Ishikawa (cell line): ENCODE results near the gene TSPEAR.

Source experiments
- CEBPB ChIP-seq: IDR thresholded peaks from 2 replicates; pipeline ENCODE4 v1.6.1; 2012
- CREB1 ChIP-seq: IDR thresholded peaks from 2 replicates; pipeline ENCODE4 v1.6.1; 2012; ENCODE audit warnings: low read depth
- EGR1 ChIP-seq: IDR thresholded peaks from 2 replicates; pipeline ENCODE4 v1.6.1; 2012
- EP300 ChIP-seq: IDR thresholded peaks from 2 replicates; pipeline ENCODE4 v1.6.1; 2012; ENCODE audit warnings: borderline replicate concordance
- FOXM1 ChIP-seq: IDR thresholded peaks from 2 replicates; pipeline ENCODE4 v1.6.1; 2012; ENCODE audit warnings: low read depth, borderline replicate concordance
- NFIC ChIP-seq: IDR thresholded peaks from 2 replicates; pipeline ENCODE4 v1.6.1; 2012
- RAD21 ChIP-seq: IDR thresholded peaks from 2 replicates; pipeline ENCODE4 v1.6.1; 2012; ENCODE audit warnings: low read depth
- TAF1 ChIP-seq: IDR thresholded peaks from 2 replicates; pipeline ENCODE4 v1.6.1; 2012; ENCODE audit warnings: low read depth, mild to moderate bottlenecking
- TCF12 ChIP-seq: IDR thresholded peaks from 2 replicates; pipeline ENCODE4 v1.6.1; 2012; ENCODE audit warnings: low read depth
- TEAD4 ChIP-seq: IDR thresholded peaks from 2 replicates; pipeline ENCODE4 v1.6.1; 2012
- YY1 ChIP-seq: IDR thresholded peaks from 2 replicates; pipeline ENCODE4 v1.6.1; 2012; ENCODE audit warnings: low read depth
- ZBTB7A ChIP-seq: IDR thresholded peaks from 2 replicates; pipeline ENCODE4 v1.6.1; 2012; ENCODE audit warnings: low read depth
- TF ChIP-seq, protein P1 (sequence below): IDR thresholded peaks from 2 replicates; pipeline ENCODE4 v1.6.1; 2012
- TF ChIP-seq, protein P2 (sequence below): IDR thresholded peaks from 2 replicates; pipeline ENCODE4 v1.6.1; 2012; ENCODE audit warnings: low read depth, mild to moderate bottlenecking
- TF ChIP-seq, protein P3 (sequence below): IDR thresholded peaks from 2 replicates; pipeline ENCODE4 v1.6.1; 2012

Gene TSPEAR

DNA sequence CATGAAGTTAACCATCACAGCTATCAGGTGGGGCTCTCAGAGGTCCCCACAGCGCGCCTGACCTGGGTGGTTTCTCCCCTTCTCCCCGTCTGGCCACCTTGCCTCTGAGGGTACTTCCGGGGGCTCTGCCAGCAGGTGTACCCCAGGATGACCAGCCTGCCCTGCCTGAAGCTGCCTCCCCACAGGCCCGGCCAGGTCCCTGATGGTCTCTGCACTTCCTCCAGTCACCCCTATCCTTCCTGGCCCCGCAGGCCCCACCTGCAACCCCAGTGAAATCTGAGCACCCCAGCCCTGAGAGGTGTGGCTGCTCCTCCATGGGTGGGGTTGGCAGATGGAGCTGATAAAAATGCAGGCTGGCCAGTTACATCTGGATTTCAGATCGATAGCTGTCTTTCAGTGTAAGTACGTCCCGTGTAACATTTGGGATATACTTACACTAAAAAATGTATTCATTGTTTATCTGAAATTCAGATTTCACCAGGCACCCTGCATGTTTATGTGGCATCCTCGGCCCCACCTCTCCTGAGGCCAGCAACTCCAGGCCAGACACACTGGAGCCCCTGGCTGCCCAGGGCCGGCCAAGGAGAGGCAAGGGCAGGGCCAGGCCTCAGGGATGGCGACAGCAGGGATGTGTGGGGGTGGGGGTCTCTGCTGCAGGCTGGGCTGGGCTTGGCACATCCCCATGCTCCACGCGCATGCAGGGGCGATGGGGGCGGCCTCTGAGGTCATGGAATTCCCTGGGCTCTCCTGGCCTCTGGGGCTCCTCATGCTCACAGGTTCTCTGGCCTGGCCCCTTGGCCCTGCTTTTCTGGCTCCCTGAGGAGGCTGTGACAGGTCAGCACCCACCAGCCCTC lies 230.9 kb downstream of the TSPEAR start:
- TF ChIP-seq CREB1 = no peak
- TF ChIP-seq TAF1 = no peak
- TF ChIP-seq FOXM1 = no peak
- no peak for TF ChIP-seq EP300
- TF ChIP-seq, protein P1, sequence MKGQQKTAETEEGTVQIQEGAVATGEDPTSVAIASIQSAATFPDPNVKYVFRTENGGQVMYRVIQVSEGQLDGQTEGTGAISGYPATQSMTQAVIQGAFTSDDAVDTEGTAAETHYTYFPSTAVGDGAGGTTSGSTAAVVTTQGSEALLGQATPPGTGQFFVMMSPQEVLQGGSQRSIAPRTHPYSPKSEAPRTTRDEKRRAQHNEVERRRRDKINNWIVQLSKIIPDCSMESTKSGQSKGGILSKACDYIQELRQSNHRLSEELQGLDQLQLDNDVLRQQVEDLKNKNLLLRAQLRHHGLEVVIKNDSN = no peak
- no peak for TF ChIP-seq YY1
- no peak for TF ChIP-seq NFIC
- TF ChIP-seq, protein P2, sequence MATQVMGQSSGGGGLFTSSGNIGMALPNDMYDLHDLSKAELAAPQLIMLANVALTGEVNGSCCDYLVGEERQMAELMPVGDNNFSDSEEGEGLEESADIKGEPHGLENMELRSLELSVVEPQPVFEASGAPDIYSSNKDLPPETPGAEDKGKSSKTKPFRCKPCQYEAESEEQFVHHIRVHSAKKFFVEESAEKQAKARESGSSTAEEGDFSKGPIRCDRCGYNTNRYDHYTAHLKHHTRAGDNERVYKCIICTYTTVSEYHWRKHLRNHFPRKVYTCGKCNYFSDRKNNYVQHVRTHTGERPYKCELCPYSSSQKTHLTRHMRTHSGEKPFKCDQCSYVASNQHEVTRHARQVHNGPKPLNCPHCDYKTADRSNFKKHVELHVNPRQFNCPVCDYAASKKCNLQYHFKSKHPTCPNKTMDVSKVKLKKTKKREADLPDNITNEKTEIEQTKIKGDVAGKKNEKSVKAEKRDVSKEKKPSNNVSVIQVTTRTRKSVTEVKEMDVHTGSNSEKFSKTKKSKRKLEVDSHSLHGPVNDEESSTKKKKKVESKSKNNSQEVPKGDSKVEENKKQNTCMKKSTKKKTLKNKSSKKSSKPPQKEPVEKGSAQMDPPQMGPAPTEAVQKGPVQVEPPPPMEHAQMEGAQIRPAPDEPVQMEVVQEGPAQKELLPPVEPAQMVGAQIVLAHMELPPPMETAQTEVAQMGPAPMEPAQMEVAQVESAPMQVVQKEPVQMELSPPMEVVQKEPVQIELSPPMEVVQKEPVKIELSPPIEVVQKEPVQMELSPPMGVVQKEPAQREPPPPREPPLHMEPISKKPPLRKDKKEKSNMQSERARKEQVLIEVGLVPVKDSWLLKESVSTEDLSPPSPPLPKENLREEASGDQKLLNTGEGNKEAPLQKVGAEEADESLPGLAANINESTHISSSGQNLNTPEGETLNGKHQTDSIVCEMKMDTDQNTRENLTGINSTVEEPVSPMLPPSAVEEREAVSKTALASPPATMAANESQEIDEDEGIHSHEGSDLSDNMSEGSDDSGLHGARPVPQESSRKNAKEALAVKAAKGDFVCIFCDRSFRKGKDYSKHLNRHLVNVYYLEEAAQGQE = no peak
- no peak for TF ChIP-seq ZBTB7A
- TF ChIP-seq TEAD4 = no peak
- TF ChIP-seq TCF12 = no peak
- TF ChIP-seq, protein P3, sequence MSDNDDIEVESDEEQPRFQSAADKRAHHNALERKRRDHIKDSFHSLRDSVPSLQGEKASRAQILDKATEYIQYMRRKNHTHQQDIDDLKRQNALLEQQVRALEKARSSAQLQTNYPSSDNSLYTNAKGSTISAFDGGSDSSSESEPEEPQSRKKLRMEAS = no peak
- TF ChIP-seq RAD21 = no peak
- no peak for TF ChIP-seq CEBPB
- no peak for TF ChIP-seq EGR1

GRCh38 chr21:44479556-44480199 lies 231.7 kb downstream of the TSPEAR start:
- peak; percentile 64 for TF ChIP-seq RAD21

DNA sequence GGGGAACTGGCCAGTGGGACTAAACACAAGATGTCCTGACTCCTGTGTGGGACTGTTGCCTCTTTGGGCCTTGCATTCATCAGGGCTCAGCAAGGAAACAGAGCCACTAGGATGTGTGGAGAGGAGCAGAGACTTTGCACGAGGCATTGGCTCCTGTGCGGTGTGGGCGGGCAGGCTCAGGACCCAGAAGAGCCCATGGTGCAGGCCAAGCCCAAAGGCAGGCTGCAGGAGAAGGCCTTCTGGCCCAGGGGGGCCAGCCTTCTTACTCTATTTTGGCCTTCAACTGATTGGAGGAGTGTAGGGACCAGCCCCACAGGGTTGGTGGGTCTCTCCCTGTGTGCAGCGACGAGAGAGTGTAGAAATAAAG lies 232.6 kb downstream of the TSPEAR start:
- no peak for TF ChIP-seq TAF1
- TF ChIP-seq, protein P1 = no peak
- TF ChIP-seq TEAD4 = no peak
- TF ChIP-seq, protein P3 = no peak
- TF ChIP-seq NFIC = no peak
- TF ChIP-seq FOXM1 = no peak
- TF ChIP-seq RAD21 = no peak
- TF ChIP-seq YY1 = no peak

DNA sequence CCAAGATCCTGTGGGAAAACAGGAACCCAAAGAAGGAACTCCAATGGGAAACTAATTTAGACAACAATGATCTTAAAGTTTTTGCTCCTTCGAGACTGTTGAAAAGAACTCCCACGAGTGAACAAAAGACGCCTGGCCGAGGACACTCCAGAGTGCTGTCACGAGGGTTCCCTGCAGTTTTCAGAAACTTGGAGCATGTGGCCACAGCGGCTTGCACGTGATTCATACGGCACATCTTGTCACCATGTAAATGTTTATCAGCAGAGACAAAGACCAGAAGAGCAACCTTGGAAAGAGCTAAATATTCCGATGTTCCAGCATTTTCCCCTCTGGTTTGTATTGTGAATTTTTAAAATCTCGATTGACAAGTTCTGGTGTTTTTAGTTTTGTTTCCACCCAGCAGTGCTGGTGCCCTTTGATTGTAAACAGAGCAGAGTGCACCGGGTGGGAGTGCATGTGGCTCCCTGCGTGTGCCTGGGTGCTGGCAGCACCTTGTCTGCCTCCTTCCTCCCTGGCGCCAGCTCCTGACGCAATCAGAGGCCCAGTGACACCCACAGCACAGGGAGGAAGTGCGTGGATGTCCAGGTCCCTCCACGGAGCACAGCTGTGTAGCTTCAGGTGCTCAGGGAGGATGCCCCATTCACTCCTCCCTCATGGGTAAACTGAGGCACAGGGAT lies 233.1 kb downstream of the TSPEAR start:
- TF ChIP-seq ZBTB7A = no peak
- no peak for TF ChIP-seq EP300
- no peak for TF ChIP-seq CREB1
- no peak for TF ChIP-seq RAD21
- TF ChIP-seq, protein P1 = no peak

GRCh38 chr21:44477712-44478111 lies 233.7 kb downstream of the TSPEAR start:
- TF ChIP-seq, protein P3 = no peak
- TF ChIP-seq TAF1 = no peak
- no peak for TF ChIP-seq ZBTB7A
- TF ChIP-seq CEBPB = no peak
- TF ChIP-seq EGR1 = no peak
- no peak for TF ChIP-seq FOXM1
- TF ChIP-seq, protein P1 = no peak
- TF ChIP-seq EP300 = no peak
- TF ChIP-seq CREB1 = no peak
- no peak for TF ChIP-seq RAD21
- no peak for TF ChIP-seq NFIC
- no peak for TF ChIP-seq YY1
- no peak for TF ChIP-seq TEAD4
- no peak for TF ChIP-seq TCF12
- TF ChIP-seq, protein P2 = no peak
